HPDE6-E6E7 (cell line): ENCODE results near the gene GTF2IRD2.
"Not testable (repeated sequence)": the region's sequence is repeated elsewhere in the genome, so short reads cannot be mapped to it uniquely, and the experiment has no call there.

Experiments used
- DNase-seq: peaks from one replicate; pipeline ENCODE4 v3.0.0; 2011; ENCODE audit warnings: missing footprints; ENCODE audit errors: extremely low spot score

The GTF2IRD2 gene

DNA sequence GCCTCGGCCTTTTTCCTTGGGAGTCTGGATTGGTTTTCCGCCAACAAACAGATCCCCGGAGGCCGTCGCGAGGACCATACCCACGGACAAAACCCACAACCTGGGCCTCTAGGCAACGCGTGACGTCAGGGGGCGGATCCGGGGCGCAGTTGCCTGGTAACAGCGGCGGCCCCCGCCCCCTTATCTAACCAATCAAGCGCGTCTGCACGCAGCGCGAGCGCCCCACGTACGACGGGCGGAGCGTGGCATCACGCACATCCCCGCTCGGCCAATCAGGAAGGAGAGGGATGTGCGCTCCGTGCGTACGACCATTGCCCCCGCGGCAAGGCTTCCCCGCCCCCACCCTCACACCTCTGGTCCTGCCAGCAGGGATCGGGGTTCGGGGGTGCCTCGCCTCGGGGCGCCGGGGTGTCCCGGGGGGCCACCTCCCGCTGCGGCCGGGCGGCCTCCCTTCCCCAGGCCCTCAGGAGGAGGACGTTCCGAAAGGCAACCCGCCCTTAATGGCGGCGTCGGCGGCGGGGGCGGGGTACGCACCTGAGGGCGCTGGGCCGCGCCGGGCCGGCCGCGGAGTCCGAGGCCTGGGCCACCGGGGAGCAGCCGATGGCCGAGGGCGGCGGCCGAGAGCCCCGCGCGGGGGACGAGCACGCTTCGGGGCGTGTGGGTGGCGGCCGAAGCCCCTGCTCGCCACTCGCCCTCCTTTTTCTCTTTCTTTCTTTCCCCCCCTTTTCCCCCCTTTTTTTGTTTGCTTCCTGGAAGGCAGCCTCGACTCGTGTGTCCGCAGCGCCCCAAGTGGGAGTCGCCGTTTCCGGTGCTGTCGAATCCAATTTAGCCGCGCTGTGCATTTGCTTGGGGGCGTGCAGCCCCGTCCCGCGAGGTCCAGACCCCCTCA is at the start of gene GTF2IRD2:
TSS of gene GTF2IRD2 (minus strand) at position 773 of the 889 bp plus-strand sequence. CDS start 15,227 bp downstream, outside the sequence.
- not testable (repeated sequence) for DNase-seq

- DNase-seq, result not testable (repeated sequence)
Observed at GRCh38 chr7:74890158-74891123, 39.0 kb upstream of the GTF2IRD2 start.

DNA sequence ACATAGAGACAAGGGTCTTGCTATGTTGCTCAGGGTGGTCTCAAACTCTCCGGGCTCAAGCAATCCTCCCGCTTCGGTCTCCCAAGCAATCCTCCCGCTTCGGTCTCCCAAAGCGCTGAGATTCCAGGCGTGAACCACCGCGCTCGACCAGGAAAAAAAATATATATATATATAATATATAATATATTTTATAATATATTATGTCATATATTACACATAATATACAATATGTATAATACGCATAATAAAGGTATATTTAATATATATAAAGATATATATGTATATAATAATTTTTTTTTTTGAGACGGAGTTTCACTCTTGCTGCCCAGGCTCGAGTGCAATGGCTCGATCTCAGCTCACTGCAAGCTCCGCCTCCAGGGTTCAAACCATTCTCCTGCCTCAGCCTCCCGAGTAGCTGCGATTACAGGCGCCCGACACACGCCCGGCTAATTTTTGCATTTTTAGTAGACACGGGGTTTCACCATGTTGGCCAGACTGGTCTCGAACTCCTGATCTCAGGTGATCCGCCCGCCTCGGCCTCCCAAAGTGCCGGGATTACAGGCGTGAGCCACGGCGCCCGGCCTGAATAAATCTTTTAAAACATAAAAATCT is 38.2 kb upstream of the GTF2IRD2 start:
- not testable (repeated sequence) for DNase-seq

GRCh38 chr7:74885295-74885694 is 33.9 kb upstream of the GTF2IRD2 start:
- DNase-seq, result not testable (repeated sequence)

- not testable (repeated sequence) for DNase-seq
Observed at GRCh38 chr7:74882110-74882509, 30.7 kb upstream of the GTF2IRD2 start.

DNA sequence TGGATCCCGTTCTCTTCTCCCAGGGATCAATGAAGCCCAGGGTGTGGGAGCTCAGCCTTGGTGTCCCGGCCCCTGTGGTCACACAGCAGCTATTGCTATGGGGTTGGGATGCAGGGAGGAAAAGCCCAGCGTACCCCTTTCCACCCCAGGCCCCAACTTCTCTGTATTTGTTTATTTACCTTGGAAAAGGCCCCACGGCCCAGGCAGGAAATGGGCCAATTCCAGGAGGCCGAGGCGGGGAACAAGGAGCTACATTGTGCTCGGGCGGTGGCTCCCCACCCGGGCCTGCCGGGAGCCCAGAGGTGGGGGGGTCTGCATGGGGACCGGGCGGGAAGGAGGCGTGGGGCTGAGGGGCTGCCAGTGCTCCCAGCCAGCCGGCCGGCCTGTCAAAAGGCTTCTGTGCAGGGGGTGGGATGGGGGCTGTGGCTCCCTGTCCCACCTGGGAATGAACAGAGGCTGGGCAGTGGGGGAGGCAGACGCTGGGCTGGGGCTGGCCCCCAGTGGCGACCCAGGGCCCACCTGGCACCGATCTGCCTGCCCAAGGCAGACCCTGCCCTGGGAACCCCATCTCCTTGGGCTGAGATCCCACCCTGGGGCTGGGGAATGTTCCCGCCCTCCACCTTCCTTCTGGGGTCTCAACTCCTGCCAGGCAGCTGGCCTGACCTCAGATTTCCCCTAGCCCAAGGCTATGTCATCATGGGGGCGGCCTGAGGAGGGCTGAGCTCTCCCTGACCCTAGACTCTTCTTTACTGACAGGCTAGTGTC is 23.5 kb upstream of the GTF2IRD2 start:
- DNase-seq, result not testable (repeated sequence)

DNA sequence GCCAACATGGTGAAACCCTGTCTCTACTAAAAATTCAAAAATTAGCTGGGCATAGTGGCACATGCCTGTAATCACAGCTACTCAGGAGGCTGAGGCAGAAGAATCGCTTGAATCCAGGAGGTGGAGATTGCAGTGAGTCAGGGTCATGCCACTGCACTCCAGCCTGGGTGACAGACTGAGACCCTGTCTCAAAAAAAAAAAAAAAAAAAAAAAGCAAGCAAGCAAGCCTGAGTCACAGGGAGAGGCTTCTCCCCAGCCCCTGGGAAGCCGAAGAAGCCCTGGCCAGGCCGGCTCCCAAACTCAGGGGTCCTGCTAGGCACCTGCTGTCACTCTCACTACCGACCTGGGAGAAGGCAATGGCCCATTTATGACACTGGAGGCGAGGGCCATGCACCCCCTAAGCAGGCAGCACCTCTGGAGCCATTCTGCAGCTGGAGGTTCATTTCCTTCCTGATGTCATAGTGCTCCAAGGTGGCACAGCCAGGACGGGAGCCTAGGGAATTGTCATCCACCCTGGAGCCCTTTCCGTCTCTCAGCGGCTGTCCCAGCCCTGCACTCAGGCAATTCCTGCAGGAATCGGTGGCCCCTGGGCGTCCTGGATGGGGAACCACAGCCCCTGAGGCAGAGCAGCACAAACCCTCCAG is 22.8 kb upstream of the GTF2IRD2 start:
- not testable (repeated sequence) for DNase-seq

GRCh38 chr7:74872542-74872941 is 21.1 kb upstream of the GTF2IRD2 start:
- DNase-seq, result not testable (repeated sequence)

- DNase-seq, result not testable (repeated sequence)
Observed at GRCh38 chr7:74865777-74866176, 14.4 kb upstream of the GTF2IRD2 start.

DNA sequence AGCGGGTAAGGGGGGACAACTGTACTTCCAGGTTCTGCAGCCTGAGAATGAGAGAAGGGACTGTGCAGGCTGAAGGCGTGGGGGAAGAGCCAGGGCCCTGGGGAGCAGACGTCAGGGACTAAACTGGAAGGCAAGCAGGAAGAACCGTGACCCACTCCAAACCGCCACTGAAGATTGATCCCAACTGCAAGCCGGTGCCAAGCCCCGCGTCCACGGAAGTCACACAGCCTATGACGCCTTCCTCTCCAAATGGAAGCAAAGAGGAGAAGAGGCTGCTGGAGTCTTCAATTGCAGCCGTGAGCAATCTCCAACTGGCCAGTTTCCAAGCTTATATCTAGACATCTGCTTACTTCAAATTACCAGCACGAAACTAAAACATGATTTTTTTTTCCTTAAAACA is 1.6 kb downstream of the GTF2IRD2 start:
- not testable (repeated sequence) for DNase-seq

DNA sequence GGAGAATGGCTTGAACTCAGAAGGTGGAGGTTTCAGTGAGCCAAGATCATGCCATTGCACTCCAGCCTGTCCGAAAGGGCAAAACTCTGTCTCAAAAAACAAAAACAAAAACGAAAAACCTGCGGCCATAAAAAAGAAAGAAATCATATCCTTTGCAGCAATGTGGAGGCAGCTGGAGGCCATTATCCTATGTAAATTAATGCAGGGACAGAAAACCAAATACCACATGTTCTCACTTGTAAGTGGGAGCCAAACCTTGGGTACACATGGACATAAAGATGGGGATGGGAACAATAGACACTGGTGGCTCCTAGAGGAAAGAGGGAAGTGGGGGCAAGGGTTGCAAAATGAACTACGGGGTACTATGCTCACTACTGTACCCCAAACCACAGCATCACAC is 21.0 kb downstream of the GTF2IRD2 start:
- not testable (repeated sequence) for DNase-seq

GRCh38 chr7:74829959-74830358 is 21.4 kb downstream of the GTF2IRD2 start:
- DNase-seq, result not testable (repeated sequence)

GRCh38 chr7:74821259-74821658 is 30.1 kb downstream of the GTF2IRD2 start:
- DNase-seq, result not testable (repeated sequence)

DNA sequence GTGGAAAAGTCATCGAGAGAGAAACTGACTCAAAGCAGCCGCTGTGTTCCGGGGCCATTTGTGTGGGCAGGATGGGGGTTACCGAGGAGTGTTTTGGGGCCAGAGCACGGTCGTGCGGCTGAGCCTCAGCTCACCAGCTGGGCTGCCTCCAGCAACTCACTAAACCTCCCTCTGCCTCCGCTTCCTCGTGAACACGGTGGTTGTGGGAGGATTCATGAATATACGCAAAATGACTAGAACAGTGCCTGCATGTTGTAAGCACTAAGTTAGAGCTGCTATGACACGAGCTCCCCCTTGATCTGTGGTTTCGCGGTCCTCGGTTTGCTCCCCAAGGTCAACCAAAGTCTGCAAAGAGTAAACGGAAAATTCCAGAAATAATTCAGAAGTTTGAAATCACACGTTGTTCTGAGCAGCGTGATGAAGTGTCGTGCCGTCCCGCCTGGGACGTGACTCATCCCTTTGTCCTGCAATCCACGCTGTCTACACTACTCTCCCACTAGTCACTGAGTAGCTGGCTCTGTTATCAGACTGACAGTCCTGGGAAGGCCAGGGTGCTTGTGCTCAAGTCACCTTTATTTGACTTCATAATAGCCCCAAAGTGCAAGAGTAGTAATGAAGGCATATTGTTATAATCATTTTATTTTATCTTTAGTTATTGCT is 31.1 kb downstream of the GTF2IRD2 start:
- DNase-seq, result not testable (repeated sequence)

GRCh38 chr7:74815882-74816281 is 35.5 kb downstream of the GTF2IRD2 start:
- DNase-seq, result not testable (repeated sequence)

GRCh38 chr7:74798644-74799043 is 52.8 kb downstream of the GTF2IRD2 start:
- DNase-seq, result not testable (repeated sequence)

GRCh38 chr7:74797848-74798622 is 53.4 kb downstream of the GTF2IRD2 start:
- not testable (repeated sequence) for DNase-seq

GRCh38 chr7:74789200-74789736 is 62.1 kb downstream of the GTF2IRD2 start:
- DNase-seq, result not testable (repeated sequence)
